GM12891 (cell line): ENCODE measurements around the gene SPA17.

Source experiments
- POLR2A ChIP-seq: IDR thresholded peaks from 2 replicates; pipeline ENCODE4 v1.6.1; 2011; ENCODE audit warnings: low read depth, low read length, control low read depth
- POLR2AphosphoS5 ChIP-seq: IDR thresholded peaks from 2 replicates; pipeline ENCODE4 v1.6.1; 2011; ENCODE audit warnings: low read depth, low read length, control low read depth

- TF ChIP-seq POLR2A (no peak), POLR2AphosphoS5 (no peak)
Measured at GRCh38 chr11:124657904-124658303, 15.8 kb upstream of the SPA17 start.
